Measurements from ENCODE around the gene LIMA1.

The LIMA1 gene

GRCh38 chr12:50147281-50147680, 136.0 kb downstream of the LIMA1 start:
- DNase-seq (ENCODE audit: low read depth) = no peak
- no peak for TF ChIP-seq CTCF (IDR thresholded peaks at IDR 0.05; ENCODE audit: insufficient read depth, low read depth, low read length, missing control alignments)
- H3K4me3 ChIP-seq (ENCODE audit: low read depth, low read length) = no peak overlapping the region

GRCh38 chr12:50145439-50145838, 137.9 kb downstream of the LIMA1 start:
- no peak overlapping the region for H3K4me3 ChIP-seq (ENCODE audit: low read depth, low read length)
- no peak for DNase-seq (ENCODE audit: low read depth)
- no peak for TF ChIP-seq CTCF (IDR thresholded peaks at IDR 0.05; ENCODE audit: insufficient read depth, low read depth, low read length, missing control alignments)

GRCh38 chr12:50142993-50143392, 140.3 kb downstream of the LIMA1 start:
- no peak for DNase-seq (ENCODE audit: low read depth)
- no peak for TF ChIP-seq CTCF (IDR thresholded peaks at IDR 0.05; ENCODE audit: insufficient read depth, low read depth, low read length, missing control alignments)
- no peak overlapping the region for H3K4me3 ChIP-seq (ENCODE audit: low read depth, low read length)

GRCh38 chr12:50132505-50133135, 150.7 kb downstream of the LIMA1 start:
- TF ChIP-seq CTCF (IDR thresholded peaks at IDR 0.05; ENCODE audit: insufficient read depth, low read depth, low read length, missing control alignments) = peak; percentile 54
- DNase-seq (ENCODE audit: low read depth) = peak; percentile 66
- no peak overlapping the region for H3K4me3 ChIP-seq (ENCODE audit: low read depth, low read length)

GRCh38 chr12:50129290-50129689, 154.0 kb downstream of the LIMA1 start:
- DNase-seq (ENCODE audit: low read depth) = no peak
- no peak overlapping the region for H3K4me3 ChIP-seq (ENCODE audit: low read depth, low read length)
- no peak for TF ChIP-seq CTCF (IDR thresholded peaks at IDR 0.05; ENCODE audit: insufficient read depth, low read depth, low read length, missing control alignments)

GRCh38 chr12:50127546-50127945, 155.8 kb downstream of the LIMA1 start:
- no peak for DNase-seq (ENCODE audit: low read depth)
- no peak overlapping the region for H3K4me3 ChIP-seq (ENCODE audit: low read depth, low read length)
- no peak for TF ChIP-seq CTCF (IDR thresholded peaks at IDR 0.05; ENCODE audit: insufficient read depth, low read depth, low read length, missing control alignments)
